Stimulated activated naive CD8-positive, alpha-beta T cell treated with anti-CD3 and anti-CD28 coated beads, Interleukin-15, amount 100 ng/mL, for 72 hours (primary cell): ENCODE results near the gene NRG2.

Experiments used
- ATAC-seq: fragments of 150-1000 bp; cut with Tn5 transposase; 2 replicates; pipeline ENCODE4 v1.10.0; 2021; ENCODE audit warnings: mild to moderate bottlenecking, moderate library complexity
- DNase-seq, 2 donors: peaks; one replicate each; pipeline ENCODE4 v3.0.0; 2021 to 2022
- H3K27ac Mint-ChIP-seq, 2 donors: one replicate each; pipeline ENCODE4 v1.8.0; 2022; ENCODE audit warnings: mild to moderate bottlenecking in 2 of 2, mixed read lengths in 2 of 2, moderate library complexity in 2 of 2
- H3K27me3 Mint-ChIP-seq: one replicate; pipeline ENCODE4 v1.8.0; 2022; ENCODE audit warnings: mixed read lengths
- H3K4me1 Mint-ChIP-seq: one replicate; pipeline ENCODE4 v1.8.0; 2022; ENCODE audit warnings: mild to moderate bottlenecking, mixed read lengths
- H3K4me3 Mint-ChIP-seq, 2 donors: one replicate each; pipeline ENCODE4 v1.8.0; 2022; ENCODE audit warnings: mild to moderate bottlenecking in 2 of 2, mixed read lengths in 2 of 2, moderate library complexity in 1 of 2
- H3K9me3 Mint-ChIP-seq, 2 donors: one replicate each; pipeline ENCODE4 v1.8.0; 2022; ENCODE audit warnings: mixed read lengths in 2 of 2

The NRG2 gene

DNA sequence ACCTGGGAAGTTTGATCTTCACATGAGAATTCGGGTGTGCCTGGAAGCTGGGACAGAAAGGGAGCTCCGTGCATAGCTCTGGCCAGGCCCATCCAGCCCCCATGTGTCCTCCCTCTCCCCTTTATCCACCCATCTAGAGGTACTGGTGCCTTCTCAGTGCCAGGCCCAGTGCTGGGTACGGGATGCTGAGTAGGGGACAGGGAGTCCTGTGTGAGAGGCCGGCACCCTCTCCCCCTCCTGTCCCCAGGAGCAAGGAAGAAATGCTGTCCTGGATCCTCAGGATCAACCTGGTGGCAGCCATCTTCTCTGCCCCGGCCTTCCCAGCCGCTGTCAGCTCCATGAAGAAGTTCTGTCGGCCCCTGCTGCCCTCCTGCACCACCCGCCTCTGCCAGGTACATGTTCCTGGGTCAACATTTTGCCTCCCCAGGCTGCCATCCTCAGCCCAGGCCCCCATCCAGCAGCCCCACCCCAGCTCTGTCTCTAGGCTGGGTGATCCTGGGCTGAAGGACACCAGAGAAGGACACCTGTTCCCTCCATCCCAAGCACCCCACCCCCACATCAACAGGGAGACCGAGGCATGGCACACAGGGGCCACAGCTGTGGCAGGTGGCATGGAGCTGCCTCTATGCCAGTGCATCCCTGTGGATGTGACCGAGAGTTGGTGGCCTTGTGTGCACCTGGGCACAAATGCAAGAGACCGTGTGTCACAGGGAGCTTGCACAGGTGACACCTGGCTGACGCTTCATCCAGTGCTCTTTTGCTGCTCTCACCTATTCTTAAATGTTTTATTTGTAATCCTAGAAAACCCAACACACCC is 204.5 kb downstream of the NRG2 start:
- DNase-seq = no peak
- Mint-ChIP-seq H3K27me3 (peaks cover 40% of the 10 kb centered on the region), H3K4me3 (no peak overlapping the region), H3K9me3 (no peaks in the 10 kb centered on the region), H3K4me1 (no peaks in the 10 kb centered on the region), H3K27ac (no peak overlapping the region)
- peak; percentile 37 for ATAC-seq

DNA sequence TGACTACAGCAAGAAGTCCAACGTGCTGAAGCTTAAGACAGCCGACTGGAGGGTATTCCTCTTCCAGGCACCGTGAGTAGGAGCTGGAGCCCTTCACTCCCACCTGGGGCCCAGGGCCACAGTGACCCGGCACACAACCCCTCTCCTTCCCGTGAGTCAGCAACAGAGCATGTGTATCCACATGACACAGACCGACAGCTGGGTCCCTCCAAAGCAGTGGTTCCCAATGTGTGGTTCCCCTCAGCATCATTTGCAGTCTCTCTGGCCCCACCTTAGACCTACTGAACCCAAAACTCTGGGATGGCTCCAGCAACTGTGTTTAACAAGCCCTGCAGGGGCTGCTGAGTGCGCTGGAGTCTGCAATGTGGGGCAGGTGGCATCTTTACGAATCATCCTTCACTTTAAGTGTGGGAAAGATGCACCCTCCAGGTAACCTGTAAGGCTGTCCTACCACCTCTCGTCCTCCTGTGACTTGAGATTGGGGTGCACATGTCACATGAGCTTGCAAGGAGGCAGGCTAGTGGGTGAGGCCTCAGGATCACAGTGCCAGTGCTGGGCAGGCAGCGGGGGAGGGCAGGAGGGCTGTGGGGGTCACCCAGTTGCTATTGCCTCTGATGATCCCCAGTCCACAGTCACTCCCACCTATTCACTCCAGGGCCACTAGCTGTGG is 205.3 kb downstream of the NRG2 start:
- Mint-ChIP-seq H3K4me3 (no peak overlapping the region), H3K27ac (no peak overlapping the region), H3K27me3 (peaks cover 40% of the 10 kb centered on the region), H3K9me3 (no peaks in the 10 kb centered on the region), H3K4me1 (no peaks in the 10 kb centered on the region)
- DNase-seq (no peak), ATAC-seq (peak; percentile 5)

DNA sequence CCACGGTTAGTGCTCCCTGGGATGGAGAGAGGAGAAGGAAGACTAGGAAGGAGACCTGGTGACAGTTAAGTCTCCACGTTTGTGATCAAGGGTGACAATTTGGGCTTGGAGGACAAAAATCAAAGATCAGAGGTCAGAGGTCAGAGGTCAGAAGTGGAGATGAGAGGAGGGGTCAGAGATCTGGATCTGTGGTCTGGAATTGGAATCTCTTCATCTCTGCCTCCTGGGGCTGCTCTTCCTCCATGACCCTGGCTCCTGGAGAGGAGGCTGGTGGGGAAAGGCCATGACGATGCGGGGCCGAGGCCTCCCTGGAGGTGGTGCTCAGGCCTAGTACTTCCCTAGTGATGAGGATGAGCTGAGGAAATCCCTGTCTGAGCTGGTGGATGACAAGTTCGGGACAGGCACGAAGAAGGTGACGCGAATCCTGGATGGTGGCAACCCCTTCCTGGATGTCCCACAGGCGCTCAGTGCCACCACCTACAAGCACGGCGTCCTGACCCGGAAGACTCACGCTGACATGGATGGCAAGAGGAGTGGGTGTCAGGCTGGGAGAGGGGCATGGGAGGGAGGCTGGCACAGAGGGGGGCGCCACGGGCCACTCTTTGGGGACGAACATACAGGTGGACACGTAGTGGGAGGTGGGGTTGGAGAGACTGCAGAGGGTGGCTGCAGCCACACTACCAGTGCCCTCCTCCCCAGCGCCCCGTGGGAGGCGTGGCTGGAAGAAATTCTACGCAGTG is 206.5 kb downstream of the NRG2 start:
- no peaks in the 10 kb centered on the region for H3K9me3 Mint-ChIP-seq
- H3K27me3 Mint-ChIP-seq = peaks cover 38% of the 10 kb centered on the region
- no peak overlapping the region for H3K27ac Mint-ChIP-seq
- no peak overlapping the region for H3K4me3 Mint-ChIP-seq
- H3K4me1 Mint-ChIP-seq = no peaks in the 10 kb centered on the region
- DNase-seq (no peak), ATAC-seq (no peak)

DNA sequence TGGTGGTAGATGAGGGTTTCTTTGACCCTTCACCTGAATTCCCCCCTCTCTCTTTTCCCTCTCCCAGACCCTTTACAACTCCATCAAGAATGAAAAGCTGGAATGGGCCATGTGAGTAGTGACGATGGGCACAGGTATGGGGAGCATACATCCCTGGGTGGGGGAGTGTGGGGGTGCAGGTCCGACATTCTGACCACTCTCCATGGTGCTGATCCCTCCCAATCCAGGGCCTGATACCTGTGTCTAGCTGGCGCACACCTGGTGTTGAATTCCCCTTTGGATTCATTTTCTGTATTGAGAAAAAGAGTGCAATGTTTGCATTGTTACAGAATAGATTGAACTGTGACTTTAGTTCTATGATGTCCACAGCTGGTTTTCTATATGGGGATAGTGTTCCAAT is 207.4 kb downstream of the NRG2 start:
- no peak overlapping the region for H3K4me3 Mint-ChIP-seq
- no peaks in the 10 kb centered on the region for H3K9me3 Mint-ChIP-seq
- H3K27ac Mint-ChIP-seq = no peak overlapping the region
- H3K27me3 Mint-ChIP-seq = peaks cover 46% of the 10 kb centered on the region
- H3K4me1 Mint-ChIP-seq = no peaks in the 10 kb centered on the region
- ATAC-seq (no peak), DNase-seq (no peak)

DNA sequence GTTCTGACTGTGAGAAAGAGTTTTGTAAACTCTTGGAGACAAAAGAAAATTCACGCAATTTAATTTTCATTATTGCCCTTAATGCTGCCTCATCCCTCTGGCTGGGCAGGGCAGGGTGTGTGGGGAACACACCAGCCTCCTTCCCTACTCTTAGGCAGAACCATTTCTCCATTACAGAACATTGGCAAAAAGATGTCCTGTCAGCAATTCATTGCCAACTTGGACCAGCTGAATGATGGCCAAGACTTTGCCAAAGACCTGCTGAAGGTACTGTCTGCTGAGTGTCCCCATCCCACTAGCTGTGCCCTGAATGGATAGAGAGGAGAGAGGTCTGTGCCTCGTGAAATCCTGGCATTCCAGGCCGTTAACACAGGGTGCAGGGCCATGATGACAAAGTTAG is 209.6 kb downstream of the NRG2 start:
- DNase-seq = no peak
- no peaks in the 10 kb centered on the region for H3K9me3 Mint-ChIP-seq
- H3K4me3 Mint-ChIP-seq = no peak overlapping the region
- peaks cover 48% of the 10 kb centered on the region for H3K27me3 Mint-ChIP-seq
- peak; percentile 20 for ATAC-seq
- H3K27ac Mint-ChIP-seq = no peak overlapping the region
- no peaks in the 10 kb centered on the region for H3K4me1 Mint-ChIP-seq

DNA sequence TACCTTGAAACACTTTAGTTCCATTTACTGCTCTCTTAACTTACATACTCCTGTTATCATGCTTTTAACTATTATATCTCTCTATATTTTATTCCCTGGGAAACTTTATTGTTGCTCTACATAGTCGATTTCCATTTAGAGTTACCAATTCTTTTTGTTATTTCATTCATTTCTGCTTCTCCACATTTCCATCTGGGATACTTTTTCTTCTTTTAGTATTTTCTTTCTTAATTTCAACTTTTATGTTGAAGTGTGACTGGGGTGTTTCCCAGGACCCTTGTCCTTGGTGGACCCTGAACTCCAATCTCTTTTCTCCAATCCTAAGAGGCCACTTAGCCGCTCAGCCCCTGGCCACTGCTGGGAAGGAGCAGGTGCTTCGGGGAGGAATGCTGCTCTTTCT is 211.5 kb downstream of the NRG2 start:
- Mint-ChIP-seq H3K27ac (no peak overlapping the region), H3K4me1 (no peaks in the 10 kb centered on the region), H3K27me3 (peaks cover 47% of the 10 kb centered on the region), H3K4me3 (no peak overlapping the region), H3K9me3 (peaks cover 0 to 13% of the 10 kb centered on the region in 2 donors)
- ATAC-seq (no peak), DNase-seq (no peak)

DNA sequence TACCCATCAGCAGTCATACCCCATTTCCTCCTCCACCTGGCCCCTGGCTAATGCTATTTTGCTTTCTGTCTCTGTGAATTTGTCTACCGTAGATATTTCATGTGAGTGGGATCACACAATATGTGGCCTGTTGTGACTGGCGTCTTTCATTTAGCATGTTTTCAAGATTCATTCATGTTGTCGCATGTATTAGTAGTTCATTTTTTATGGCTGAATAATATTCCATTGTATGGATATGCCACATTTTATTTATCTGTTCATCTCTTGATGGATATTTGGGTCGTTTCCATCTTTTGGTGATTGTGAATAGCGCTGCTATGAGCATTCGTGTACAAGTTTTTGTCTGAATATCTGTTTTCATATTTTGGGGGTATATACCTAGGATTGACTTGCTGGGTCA is 213.6 kb downstream of the NRG2 start:
- no peak for ATAC-seq
- no peak for DNase-seq
- H3K27ac Mint-ChIP-seq = no peak overlapping the region
- H3K4me3 Mint-ChIP-seq = no peak overlapping the region
- H3K9me3 Mint-ChIP-seq = peaks cover 0 to 13% of the 10 kb centered on the region in 2 donors
- peaks cover 25% of the 10 kb centered on the region for H3K27me3 Mint-ChIP-seq
- H3K4me1 Mint-ChIP-seq = no peaks in the 10 kb centered on the region

DNA sequence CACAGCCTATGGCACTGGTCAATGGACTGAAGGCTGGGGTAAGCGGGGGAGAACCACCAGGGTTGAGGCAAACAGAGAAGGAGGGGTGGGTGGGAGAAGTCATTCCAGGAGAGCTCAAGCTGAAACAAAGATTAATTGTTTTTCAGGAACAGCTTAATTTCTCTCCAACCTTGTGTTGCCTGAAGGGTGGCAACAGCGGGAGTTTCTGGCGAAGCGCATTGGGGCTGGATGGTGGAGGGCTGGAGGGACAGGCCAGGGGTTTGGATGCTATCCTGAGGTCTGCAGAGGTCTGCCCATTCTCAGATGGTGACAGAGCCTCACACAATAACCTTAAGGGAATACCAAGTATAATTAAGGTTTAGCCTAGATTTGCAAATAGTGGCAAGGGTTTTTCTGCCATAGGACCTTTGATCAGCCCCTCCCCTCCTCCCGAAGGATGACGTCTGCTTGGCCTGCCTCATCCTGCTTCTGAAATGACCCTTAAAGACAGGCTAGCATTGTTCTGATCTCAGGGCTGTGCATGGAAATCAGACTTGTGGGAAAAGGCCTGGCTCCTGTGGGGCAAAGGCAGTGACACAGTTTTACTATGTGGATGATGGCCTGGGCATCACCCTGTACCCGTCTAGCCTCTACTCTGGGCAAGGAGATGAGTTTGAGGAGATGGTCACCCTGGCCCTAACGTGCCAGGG is 214.7 kb downstream of the NRG2 start:
- ATAC-seq = no peak
- Mint-ChIP-seq H3K27me3 (peaks cover 19% of the 10 kb centered on the region), H3K4me3 (no peak overlapping the region), H3K27ac (no peak overlapping the region), H3K4me1 (no peaks in the 10 kb centered on the region), H3K9me3 (peaks cover 0 to 13% of the 10 kb centered on the region in 2 donors)
- DNase-seq = no peak

DNA sequence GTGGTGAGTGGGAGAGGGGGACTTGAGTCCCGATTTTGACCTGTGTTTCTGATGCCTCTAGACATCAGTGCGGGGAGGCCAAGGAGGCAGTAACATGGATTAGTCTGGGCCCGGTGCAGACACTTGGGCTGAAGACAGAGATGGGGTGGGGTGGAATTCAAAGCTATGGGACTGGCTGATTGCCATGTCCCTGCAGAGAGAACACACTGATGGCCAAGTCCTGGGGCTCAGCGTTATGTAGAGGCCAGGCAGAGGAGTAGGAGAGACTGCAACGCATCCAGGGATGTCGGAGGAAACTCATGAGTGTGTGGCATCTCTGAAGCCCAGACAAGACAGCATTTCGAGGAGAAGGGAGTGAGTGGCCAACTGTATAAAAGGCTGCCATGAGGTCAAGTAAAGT is 217.4 kb downstream of the NRG2 start:
- DNase-seq (no peak), ATAC-seq (no peak)
- peaks cover 0 to 13% of the 10 kb centered on the region in 2 donors for H3K9me3 Mint-ChIP-seq
- no peaks in the 10 kb centered on the region for H3K4me1 Mint-ChIP-seq
- H3K4me3 Mint-ChIP-seq = no peak overlapping the region
- H3K27me3 Mint-ChIP-seq = peaks cover 3% of the 10 kb centered on the region
- no peak overlapping the region for H3K27ac Mint-ChIP-seq

DNA sequence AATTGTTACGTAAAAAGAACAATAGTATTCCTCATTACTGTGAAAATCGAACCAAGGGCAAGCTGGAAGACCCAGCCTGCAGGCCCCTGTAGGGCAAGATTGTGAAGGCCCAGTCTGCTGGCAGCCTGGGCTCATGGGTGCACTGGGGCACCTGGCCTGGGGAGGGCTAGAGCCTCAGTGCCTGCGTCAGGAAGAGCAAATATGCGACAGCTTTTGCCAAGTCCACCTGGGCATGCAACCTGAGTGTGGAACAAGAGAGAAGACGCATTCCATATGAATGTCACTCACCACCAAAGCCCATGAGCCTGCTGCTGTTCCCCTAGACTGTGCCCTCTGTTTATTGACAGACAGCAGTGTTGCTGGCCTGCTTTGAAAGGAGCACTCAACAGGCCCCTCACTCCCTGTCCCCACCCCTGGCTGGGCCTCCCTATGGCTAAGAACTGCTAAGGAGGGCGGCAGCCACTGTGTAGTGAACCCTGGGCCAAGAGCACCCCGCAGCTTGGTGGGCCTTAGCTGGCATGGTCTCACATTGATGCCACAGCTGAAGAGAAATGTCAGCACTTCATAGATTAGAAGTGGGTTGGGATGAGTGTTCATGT is 219.2 kb downstream of the NRG2 start:
- no peak overlapping the region for H3K27ac Mint-ChIP-seq
- H3K27me3 Mint-ChIP-seq = no peaks in the 10 kb centered on the region
- no peak for DNase-seq
- H3K9me3 Mint-ChIP-seq = peaks cover 3 to 26% of the 10 kb centered on the region in 2 donors
- no peaks in the 10 kb centered on the region for H3K4me1 Mint-ChIP-seq
- no peak overlapping the region for H3K4me3 Mint-ChIP-seq
- no peak for ATAC-seq

DNA sequence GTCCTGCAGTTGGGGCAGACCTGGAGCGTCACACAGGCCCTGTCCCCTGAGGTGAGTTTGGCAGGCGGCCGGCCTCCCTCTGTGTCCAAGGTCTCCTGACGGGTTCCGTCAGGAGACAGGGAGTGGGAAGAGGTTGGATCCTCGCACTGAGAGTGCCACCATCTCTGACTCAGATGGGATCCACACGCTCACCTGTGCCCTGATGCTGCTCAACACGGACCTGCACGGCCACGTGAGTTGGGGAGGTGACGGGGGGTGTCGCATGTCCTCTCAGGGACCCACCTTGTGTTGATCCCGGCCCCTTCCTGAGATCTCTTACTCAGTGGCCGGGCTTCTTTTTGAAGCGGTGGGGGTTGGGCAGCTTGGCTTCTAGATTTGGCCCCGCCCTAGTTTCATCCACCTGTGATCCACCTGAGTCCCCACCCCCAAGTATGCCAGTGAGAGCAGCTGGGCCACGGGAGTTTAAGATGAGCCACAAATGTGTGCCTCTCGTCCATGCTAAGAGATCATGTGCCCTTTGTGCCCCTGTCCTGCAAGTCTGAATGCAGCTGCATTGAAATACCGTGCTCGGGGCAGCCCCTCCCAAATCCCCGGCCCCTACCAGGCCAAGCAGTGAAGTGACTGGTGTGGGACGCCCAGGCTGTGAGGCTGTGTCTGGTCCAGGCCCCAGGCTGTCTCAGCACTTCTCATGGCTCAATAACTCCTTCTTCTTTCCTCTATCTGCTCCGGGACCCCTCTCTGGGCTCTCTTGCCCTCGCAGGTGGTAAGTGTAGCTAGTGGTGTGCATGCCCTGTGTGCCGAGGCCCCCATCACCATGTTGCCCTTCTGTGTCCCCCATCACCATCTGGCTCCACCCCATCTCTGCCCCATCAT is 220.3 kb downstream of the NRG2 start:
- no peak for ATAC-seq
- H3K27me3 Mint-ChIP-seq = no peaks in the 10 kb centered on the region
- H3K4me1 Mint-ChIP-seq = no peaks in the 10 kb centered on the region

DNA sequence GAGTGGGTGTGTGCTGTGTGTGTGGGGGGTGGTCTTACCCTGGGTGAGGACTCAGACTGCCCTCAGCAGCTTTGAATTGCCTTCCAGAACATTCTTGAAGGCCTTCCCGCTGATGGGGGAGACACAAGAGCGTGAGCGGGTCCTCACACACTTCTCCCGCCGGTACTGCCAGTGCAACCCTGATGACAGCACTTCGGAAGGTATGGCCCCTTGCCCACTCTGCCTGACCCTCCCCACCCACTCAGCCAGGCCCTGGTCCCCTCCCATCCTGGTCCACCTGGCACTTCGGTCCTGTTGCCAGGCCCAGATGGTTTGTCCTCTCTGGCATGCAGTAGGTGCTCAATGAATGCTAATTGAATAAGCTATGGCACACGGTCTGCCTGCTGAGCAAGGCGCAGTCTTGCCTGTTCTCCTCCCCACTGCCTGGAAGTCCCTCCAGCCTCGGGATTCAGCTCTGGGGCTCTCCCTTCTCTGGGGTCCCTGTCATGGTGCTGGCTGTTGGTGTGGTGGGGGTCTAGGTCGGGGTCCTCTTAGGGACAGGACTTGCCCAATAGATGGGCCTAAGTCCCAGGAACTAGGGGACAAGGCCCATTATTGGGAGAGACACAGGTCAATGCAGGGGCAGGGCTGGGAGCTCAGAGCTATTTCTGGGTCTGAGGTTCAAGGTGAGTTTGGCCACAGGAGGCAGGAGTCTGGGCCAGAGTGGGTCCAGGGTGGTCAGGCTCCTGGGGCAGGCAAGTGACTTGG is 221.1 kb downstream of the NRG2 start:
- Mint-ChIP-seq H3K27ac (no peak overlapping the region), H3K4me1 (no peaks in the 10 kb centered on the region), H3K4me3 (no peak overlapping the region), H3K9me3 (peaks cover 6 to 14% of the 10 kb centered on the region in 2 donors), H3K27me3 (no peaks in the 10 kb centered on the region)
- no peak for ATAC-seq
- DNase-seq = no peak

More for the DNA sequence above, 220.3 kb downstream of the NRG2 start:
- DNase-seq = no peak
- Mint-ChIP-seq H3K9me3 (peaks cover 6 to 22% of the 10 kb centered on the region in 2 donors), H3K27ac (no peak overlapping the region), H3K4me3 (no peak overlapping the region)

DNA sequence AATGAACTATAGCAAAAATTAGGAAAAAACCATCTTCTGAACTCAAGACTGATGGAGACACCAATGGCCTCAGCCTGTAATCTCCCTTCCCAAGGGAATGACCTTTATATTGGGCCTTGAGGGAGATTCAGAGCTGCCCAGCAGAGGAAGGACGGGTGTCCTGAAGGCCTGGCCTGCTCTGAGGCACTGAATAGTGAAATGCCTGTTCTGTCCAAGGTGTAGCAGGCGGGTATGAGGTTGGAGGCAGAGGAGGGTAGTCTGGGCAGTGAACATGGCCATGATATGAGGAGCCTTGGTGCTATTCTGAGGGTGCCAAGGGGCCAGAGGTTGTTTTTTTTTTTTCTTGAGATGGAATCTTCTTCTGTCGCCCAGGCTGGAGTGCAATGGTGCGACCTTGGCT is 222.5 kb downstream of the NRG2 start:
- H3K9me3 Mint-ChIP-seq = peaks cover 6 to 13% of the 10 kb centered on the region in 2 donors
- DNase-seq (no peak), ATAC-seq (no peak)
- no peak overlapping the region for H3K27ac Mint-ChIP-seq
- H3K27me3 Mint-ChIP-seq = no peaks in the 10 kb centered on the region
- H3K4me3 Mint-ChIP-seq = no peak overlapping the region
- no peaks in the 10 kb centered on the region for H3K4me1 Mint-ChIP-seq

DNA sequence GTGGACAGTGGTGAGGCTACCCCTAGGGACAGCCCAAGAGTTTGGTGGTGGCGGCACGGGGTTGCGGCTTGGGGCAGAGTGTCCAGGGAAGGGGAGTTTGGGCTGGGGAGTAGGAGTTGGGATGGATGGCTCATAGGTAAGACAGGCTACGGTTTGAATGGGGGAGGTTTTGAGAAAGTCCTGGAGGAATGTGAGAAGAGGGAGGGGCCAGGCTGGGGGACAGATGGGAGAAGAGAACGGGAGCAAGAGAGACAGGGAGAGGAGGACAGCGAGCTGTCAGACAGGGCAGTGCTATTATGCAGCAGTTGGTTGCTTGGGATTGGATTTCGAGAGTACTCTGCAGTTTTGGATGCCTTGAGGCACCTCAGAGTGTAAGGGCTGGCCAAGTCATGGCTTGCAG is 223.0 kb downstream of the NRG2 start:
- H3K27ac Mint-ChIP-seq = no peak overlapping the region
- no peaks in the 10 kb centered on the region for H3K27me3 Mint-ChIP-seq
- H3K4me3 Mint-ChIP-seq = no peak overlapping the region
- no peaks in the 10 kb centered on the region for H3K4me1 Mint-ChIP-seq
- DNase-seq (no peak), ATAC-seq (no peak)
- H3K9me3 Mint-ChIP-seq = peaks cover 6 to 13% of the 10 kb centered on the region in 2 donors
